Measurements from ENCODE around the gene WAPL. TPM values are rescaled to one million over a fixed set of nuclear protein-coding genes. Genes with fewer than 3 reads are reported as not detected.

The WAPL gene
- total RNA-seq, 1 donor = 40.2 TPM

DNA sequence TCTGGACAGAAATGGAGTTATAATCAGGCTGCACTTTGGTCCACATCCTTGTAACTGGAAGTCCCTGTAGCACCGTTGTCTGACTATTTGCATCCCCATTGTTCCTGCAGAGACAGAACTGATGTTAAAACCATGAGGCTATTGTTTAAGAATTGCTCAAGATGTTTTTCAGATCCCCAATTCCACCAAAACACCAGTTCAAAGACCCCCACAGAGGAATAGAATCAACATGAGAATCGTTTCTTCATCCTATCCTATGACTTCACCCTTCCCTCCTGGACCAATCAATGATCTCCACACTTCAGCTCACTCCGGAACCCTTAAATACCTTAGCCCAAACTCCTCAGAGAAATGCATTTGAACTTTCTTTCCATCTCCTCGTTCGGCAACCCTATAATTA, 97.9 kb downstream of the WAPL start:
- H4K20me1 ChIP-seq (ENCODE audit: insufficient read depth, low read length) = no peaks in the 10 kb centered on the region
- H3K79me2 ChIP-seq (ENCODE audit: insufficient read depth, low read length) = no peaks in the 10 kb centered on the region
- H3K27ac ChIP-seq (ENCODE audit: low read depth, low read length) = no peak overlapping the region
- no peaks in the 10 kb centered on the region for H3K36me3 ChIP-seq (ENCODE audit: insufficient read depth, low read length)
- no peak for DNase-seq (ENCODE audit: insufficient read length, low spot score, missing footprints)
- H3K9me3 ChIP-seq (ENCODE audit: low read depth, low read length) = no peaks in the 10 kb centered on the region
- H3K27me3 ChIP-seq (ENCODE audit: insufficient read depth, low read length) = peaks cover 4% of the 10 kb centered on the region
- no peak overlapping the region for H3K4me2 ChIP-seq (ENCODE audit: insufficient read depth, low read length)
- no peak overlapping the region for H2AFZ ChIP-seq (ENCODE audit: low read length)
- no peaks in the 10 kb centered on the region for H3K4me1 ChIP-seq (ENCODE audit: insufficient read depth, low read length)
- H3K4me3 ChIP-seq (ENCODE audit: insufficient read depth, low read length) = no peak overlapping the region
- TF ChIP-seq, protein P1, sequence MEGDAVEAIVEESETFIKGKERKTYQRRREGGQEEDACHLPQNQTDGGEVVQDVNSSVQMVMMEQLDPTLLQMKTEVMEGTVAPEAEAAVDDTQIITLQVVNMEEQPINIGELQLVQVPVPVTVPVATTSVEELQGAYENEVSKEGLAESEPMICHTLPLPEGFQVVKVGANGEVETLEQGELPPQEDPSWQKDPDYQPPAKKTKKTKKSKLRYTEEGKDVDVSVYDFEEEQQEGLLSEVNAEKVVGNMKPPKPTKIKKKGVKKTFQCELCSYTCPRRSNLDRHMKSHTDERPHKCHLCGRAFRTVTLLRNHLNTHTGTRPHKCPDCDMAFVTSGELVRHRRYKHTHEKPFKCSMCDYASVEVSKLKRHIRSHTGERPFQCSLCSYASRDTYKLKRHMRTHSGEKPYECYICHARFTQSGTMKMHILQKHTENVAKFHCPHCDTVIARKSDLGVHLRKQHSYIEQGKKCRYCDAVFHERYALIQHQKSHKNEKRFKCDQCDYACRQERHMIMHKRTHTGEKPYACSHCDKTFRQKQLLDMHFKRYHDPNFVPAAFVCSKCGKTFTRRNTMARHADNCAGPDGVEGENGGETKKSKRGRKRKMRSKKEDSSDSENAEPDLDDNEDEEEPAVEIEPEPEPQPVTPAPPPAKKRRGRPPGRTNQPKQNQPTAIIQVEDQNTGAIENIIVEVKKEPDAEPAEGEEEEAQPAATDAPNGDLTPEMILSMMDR (IDR thresholded peaks at IDR 0.05; ENCODE audit: extremely low read depth, low read depth, low read length) = no peak

DNA sequence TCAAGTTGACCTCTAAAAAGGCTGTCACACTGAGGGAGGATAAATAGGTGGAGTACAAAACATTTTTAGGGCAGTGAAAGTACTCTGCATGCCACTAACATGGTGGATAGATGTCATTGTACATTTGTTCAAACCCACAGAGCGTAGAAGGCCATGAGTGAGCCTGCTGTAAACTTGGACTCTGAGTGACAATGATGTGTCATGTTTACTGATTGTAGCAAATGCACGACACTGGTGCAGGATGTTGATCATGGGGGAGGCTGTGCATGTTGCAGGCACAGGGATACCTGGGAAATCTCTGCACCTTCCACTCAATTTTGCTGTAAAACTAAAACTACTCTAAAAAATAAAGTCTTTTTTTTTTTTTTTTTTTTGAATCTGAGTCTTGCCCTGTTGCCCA, 102.5 kb downstream of the WAPL start:
- Histone ChIP-seq H2AFZ (ENCODE audit: low read length) (no peak overlapping the region), H3K27me3 (ENCODE audit: insufficient read depth, low read length) (peaks cover 4% of the 10 kb centered on the region), H3K4me2 (ENCODE audit: insufficient read depth, low read length) (no peak overlapping the region), H3K36me3 (ENCODE audit: insufficient read depth, low read length) (no peaks in the 10 kb centered on the region), H3K4me1 (ENCODE audit: insufficient read depth, low read length) (no peaks in the 10 kb centered on the region), H3K27ac (ENCODE audit: low read depth, low read length) (no peak overlapping the region), H4K20me1 (ENCODE audit: insufficient read depth, low read length) (no peaks in the 10 kb centered on the region), H3K79me2 (ENCODE audit: insufficient read depth, low read length) (no peaks in the 10 kb centered on the region), H3K9me3 (ENCODE audit: low read depth, low read length) (no peaks in the 10 kb centered on the region), H3K4me3 (ENCODE audit: insufficient read depth, low read length) (no peak overlapping the region)
- DNase-seq (ENCODE audit: insufficient read length, low spot score, missing footprints) = no peak
- TF ChIP-seq, protein P1 (IDR thresholded peaks at IDR 0.05; ENCODE audit: extremely low read depth, low read depth, low read length) = no peak

- no peak overlapping the region for H3K4me2 ChIP-seq (ENCODE audit: insufficient read depth, low read length)
- no peak overlapping the region for H3K4me3 ChIP-seq (ENCODE audit: insufficient read depth, low read length)
- peaks cover 2% of the 10 kb centered on the region for H3K9me3 ChIP-seq (ENCODE audit: low read depth, low read length)
- no peaks in the 10 kb centered on the region for H3K27me3 ChIP-seq (ENCODE audit: insufficient read depth, low read length)
- H3K36me3 ChIP-seq (ENCODE audit: insufficient read depth, low read length) = no peaks in the 10 kb centered on the region
- DNase-seq (ENCODE audit: insufficient read length, low spot score, missing footprints) = no peak
- H4K20me1 ChIP-seq (ENCODE audit: insufficient read depth, low read length) = no peaks in the 10 kb centered on the region
- no peaks in the 10 kb centered on the region for H3K79me2 ChIP-seq (ENCODE audit: insufficient read depth, low read length)
- TF ChIP-seq, protein P1 (IDR thresholded peaks at IDR 0.05; ENCODE audit: extremely low read depth, low read depth, low read length) = no peak
- H3K4me1 ChIP-seq (ENCODE audit: insufficient read depth, low read length) = peaks cover 25% of the 10 kb centered on the region
- no peak overlapping the region for H3K27ac ChIP-seq (ENCODE audit: low read depth, low read length)
- peak overlapping the region; percentile 18 for H2AFZ ChIP-seq (ENCODE audit: low read length)
Measured at GRCh38 chr10:86415583-86415982, 106.0 kb downstream of the WAPL start.

DNA sequence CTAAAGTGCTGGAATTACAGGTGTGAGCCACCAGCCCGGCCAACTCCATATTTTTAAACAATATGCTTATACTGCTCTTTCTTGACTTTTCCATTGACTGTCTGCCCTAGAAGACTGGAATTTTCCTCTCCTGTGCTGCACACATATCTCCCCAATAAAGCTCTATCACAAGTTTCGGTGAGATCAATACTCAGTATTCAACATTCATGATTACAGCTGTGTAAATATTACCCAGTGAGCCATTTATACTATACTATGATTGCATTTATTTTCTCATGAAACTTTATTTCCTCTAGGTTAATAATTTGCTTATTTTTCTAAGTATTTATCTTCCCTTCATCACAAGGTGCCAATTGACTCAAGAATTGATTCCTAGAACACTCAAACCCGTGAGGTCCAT, 106.5 kb downstream of the WAPL start:
- DNase-seq (ENCODE audit: insufficient read length, low spot score, missing footprints) = no peak
- Histone ChIP-seq H3K4me2 (ENCODE audit: insufficient read depth, low read length) (no peak overlapping the region), H3K4me3 (ENCODE audit: insufficient read depth, low read length) (no peak overlapping the region), H3K79me2 (ENCODE audit: insufficient read depth, low read length) (no peaks in the 10 kb centered on the region), H4K20me1 (ENCODE audit: insufficient read depth, low read length) (no peaks in the 10 kb centered on the region), H3K27ac (ENCODE audit: low read depth, low read length) (no peak overlapping the region), H3K9me3 (ENCODE audit: low read depth, low read length) (peaks cover 2% of the 10 kb centered on the region), H3K27me3 (ENCODE audit: insufficient read depth, low read length) (no peaks in the 10 kb centered on the region), H3K4me1 (ENCODE audit: insufficient read depth, low read length) (peaks cover 26% of the 10 kb centered on the region), H2AFZ (ENCODE audit: low read length) (no peak overlapping the region), H3K36me3 (ENCODE audit: insufficient read depth, low read length) (no peaks in the 10 kb centered on the region)
- TF ChIP-seq, protein P1 (IDR thresholded peaks at IDR 0.05; ENCODE audit: extremely low read depth, low read depth, low read length) = no peak
